GM18519 (cell line): Measurements from ENCODE around the gene ATP6V1C2.
"Not testable (repeated sequence)": the region's sequence is repeated elsewhere in the genome, so short reads cannot be mapped to it uniquely, and the experiment has no call there.

Experiments used
- ATAC-seq: cut with Tn5 transposase; IDR thresholded peaks from one replicate; pipeline ENCODE4 v1.9.1; 2021; ENCODE audit warnings: mild to moderate bottlenecking, moderate library complexity; ENCODE audit not compliant: unreplicated experiment, low FRiP score

The ATP6V1C2 gene

GRCh38 chr2:10783421-10783820, 62.0 kb downstream of the ATP6V1C2 start:
- ATAC-seq, result no peak

GRCh38 chr2:10784719-10785118, 63.3 kb downstream of the ATP6V1C2 start:
- ATAC-seq, result no peak

DNA sequence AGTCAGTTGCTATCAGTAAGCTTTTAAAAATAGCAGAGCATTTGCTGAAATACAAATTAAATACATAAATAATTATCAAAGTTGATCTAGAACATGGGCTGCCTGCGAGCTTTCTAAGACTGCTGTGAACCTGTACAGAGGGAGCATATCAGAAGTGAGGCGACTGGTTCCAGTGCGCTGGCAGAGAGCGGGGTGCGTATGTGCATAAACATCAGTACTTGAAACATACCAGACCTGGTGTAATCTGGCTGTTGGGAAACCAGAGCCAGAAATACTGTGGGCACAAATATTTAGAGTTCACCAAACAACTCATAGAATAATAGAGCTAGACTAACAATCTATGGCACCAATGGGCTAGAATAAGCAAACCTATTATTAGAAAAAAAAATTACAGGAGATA, 63.8 kb downstream of the ATP6V1C2 start:
- no peak for ATAC-seq

DNA sequence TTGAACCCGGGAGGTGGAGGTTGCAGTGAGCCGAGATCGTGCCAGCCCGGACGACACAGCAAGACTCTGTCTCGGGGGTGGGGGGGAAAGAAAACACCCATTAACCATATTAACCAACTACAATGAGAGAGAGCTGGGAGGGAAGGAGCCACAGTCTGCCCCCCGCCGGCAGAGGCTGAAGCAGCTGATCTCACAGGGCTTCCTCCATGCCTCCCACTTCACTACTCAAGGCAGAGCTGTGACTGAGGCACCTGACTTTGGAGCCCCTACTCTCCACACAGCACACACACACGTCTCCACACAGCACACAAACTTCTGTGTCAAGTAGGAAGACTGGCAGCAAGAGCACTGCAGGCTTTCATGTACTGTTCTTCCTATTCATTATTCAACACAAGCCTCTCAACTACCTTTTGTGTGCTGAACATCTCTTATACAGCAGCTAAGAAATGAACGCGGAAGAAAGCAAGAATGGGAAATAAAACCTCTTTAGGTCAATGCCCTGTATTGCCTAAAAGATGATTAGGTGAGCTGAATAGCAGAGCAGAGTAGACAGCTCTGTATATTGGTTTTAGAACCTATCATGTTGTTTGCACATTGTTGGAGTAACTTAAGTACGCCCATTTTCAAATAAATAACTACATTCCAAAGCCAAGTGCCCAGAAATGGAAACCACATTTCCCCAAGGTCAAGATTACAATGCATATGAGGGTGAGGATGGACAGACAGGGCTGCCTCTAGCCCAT, 65.0 kb downstream of the ATP6V1C2 start:
- ATAC-seq, result no peak

DNA sequence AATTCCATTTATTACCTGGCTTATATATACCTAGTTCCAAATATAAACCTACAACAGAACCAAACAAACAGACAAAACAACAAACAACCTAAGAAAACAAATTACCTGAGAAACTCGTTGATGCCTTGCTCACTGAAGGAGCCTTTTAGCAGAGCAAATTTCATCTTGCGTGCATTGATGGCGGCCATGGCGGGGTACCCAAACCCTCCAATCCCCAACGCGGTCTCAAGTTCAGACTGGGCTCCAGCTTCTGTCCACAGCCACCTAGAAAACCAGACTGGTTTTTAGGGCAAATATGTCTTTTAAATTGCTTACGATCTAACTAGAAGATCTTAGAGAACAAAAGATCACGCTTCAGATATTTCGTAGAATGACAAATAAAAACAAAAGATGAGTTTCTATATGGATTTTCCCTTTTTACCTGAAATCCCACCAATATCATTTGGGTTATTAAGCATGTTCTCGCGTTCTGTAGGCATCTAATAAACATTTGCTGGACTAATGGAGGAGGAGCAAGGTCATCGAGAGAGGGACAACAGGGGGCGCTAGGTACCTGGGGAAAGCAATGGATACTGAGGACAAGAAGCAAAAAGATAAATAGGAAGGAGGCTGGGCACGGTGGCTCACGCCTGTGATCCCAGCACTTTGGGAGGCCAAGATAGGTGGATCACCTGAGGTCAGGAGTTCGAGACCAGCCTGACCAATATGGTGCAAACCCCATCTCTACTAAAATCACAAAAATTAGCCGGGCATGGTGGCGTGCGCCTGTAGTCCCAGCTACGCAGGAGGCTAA, 65.9 kb downstream of the ATP6V1C2 start:
- ATAC-seq, result no peak

DNA sequence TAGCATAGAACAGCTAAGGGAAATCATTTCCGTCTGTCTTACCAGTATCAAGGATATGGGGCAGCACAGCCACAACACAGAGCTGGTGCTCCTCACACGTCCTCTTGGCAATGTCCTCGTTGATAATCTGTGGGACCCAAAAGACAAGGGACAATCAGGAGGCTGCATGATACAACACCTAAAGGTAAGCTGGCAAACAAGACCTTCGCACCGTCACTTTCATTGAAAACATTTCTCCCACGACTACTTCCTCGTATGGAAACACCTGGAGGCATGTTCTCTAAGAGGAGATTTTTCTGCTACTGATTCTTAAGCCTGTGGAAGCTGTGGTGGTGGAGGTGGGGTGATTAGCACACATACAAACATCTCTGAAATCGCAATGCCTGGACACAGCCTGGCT, 67.4 kb downstream of the ATP6V1C2 start:
- no peak for ATAC-seq

GRCh38 chr2:10790228-10790973, 69.0 kb downstream of the ATP6V1C2 start:
- ATAC-seq, result no peak

DNA sequence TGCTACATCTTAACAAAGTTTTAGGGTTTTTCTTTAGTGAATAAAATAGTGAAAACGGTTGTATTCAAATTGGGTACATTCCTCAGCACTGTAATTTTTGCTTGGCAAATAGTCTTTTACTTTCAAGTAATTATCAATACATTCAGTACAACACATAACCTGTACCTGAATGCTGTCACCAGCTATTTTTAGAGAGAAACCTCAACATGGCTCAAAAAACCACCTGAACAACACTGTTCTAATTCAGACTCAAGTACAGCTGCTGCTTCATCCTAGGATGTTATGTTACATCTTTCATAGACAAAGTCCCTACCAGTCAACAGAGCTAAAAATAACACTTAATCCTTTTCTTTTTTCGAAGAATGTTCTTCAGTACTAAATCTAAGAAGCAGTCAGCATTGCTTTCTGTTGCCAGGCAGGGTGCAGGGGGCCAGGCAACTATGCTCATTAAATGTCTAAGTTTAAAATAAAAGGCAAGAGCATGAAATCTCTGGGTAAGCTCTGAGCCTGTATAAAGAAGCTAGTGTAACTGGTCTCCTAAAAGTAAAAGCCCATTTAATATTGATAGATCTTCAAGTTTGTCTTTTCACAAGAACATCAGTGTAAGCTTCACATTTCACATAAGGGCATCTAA, 70.7 kb downstream of the ATP6V1C2 start:
- no peak for ATAC-seq

GRCh38 chr2:10792660-10793400, 71.4 kb downstream of the ATP6V1C2 start:
- no peak for ATAC-seq

- ATAC-seq, result no peak
These were observed 72.4 kb downstream of the ATP6V1C2 start for GRCh38 chr2:10793816-10794215.

- ATAC-seq, result no peak
These were observed 73.4 kb downstream of the ATP6V1C2 start for GRCh38 chr2:10794876-10795275.

DNA sequence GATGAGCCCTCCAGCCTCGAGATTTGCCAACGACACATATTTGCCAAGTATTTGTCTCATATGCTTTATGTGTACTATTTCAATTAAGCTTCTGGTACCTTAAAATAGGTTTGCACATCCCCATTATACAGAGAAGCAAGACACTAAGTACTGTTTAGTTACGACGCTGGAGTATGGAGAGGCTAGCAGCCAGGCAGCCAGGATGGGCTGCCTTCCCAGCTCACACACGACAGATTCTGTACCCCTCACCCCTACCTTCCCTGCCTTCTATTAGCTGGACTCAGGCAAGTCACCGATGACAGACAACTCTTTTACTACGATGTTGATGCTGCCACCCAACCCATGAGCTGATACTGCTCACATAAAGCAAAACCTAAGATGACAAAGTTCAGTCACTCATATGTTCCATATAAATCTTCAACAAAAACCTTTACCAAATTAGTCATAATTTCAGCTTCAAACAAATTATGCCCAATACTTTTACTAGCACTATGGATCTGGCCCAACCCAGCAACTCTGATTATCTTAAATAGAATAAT, 74.1 kb downstream of the ATP6V1C2 start:
- ATAC-seq, result no peak

GRCh38 chr2:10796703-10797102, 75.3 kb downstream of the ATP6V1C2 start:
- no peak for ATAC-seq

GRCh38 chr2:10798783-10799182, 77.4 kb downstream of the ATP6V1C2 start:
- ATAC-seq, result no peak

GRCh38 chr2:10800163-10800562, 78.7 kb downstream of the ATP6V1C2 start:
- ATAC-seq, result no peak

DNA sequence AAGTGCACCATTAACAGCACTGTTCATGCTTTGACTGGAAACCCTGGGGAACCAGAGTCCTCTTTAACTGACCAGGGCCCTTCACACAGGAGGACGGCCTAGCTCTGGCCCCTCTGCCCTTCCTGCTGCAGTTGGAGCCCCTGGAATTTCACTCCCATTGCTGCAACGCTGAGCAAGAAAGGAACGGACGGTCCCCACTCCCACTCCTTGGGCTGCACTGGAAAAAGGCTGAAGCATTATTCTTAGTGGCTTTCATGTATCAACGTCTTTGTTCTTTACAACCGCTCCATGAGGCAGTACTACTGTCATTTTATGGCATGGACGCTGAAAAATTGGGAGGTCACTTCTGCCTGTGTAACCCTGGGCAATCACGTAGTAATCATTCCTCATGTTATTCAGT, 81.2 kb downstream of the ATP6V1C2 start:
- ATAC-seq, result no peak

DNA sequence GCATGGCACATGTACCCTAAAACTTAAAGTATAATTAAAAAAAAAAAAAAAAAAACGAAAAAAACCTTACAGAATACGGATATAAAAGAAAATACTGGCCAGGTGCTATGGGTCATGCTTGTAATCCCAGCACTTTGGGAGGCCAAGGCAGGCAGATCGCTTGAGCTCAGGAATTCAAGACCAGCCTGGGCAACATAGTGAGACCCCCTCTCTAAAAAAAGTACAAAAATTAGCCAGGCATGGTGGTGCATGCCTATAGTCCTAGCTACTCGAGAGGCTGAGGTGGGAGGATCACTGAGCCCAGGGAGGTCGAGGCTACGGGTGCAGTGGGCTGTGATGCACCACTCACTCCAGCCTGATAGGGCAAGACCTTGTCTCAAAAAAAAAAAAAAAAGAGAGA, 84.6 kb downstream of the ATP6V1C2 start:
- not testable (repeated sequence) for ATAC-seq

DNA sequence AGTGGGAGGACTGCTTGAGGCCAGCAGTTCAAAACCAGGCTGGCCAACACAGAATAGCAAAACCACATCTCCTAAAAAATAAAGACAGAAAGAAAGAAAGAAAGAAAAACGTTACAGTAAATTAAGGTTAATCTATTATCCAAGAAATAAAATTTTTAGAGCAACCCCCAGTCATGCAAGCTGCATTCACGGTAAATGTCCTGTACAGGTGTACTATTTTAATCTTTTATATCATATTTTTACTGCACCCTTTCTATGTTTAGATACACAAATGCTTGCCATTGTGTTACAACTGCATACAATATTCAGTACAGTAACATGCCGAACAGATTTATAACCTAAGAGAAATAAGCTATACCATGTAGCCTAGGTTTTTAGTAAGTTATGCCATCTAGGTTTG, 85.1 kb downstream of the ATP6V1C2 start:
- no peak for ATAC-seq

GRCh38 chr2:10810202-10811161, 89.1 kb downstream of the ATP6V1C2 start:
- peak; percentile 33 for ATAC-seq
